ENCODE data around the gene SMS.
A peak's percentile ranks its signal among the peaks of the same experiment; 100 is the strongest.

DNA sequence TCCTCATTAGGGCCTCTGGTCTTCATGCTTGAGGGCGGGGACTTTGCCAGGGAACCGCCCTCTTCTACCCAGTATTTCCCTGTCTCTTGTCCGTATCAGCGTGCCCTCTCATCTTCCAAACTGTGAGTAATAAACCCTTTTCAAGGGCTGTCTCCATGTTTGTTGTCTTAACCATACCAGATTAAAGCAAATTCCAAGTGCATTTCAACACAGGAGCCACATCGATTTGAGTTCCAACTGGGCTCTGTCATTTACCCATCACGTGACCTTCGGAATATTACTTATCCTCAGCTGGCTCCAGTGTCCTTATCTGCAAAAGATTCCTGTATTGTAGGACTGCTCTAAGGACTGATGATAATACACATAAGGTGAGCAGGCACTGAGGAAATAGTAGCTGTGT lies 85.2 kb downstream of the SMS start:
- TF ChIP-seq FOXK1 (CRISPR knock-in tag; IDR thresholded peaks at IDR 0.05; ENCODE audit: borderline replicate concordance, low read depth) (no peak), CEBPB (IDR thresholded peaks at IDR 0.05; ENCODE audit: borderline replicate concordance, low read depth, low read length) (0 out of 2 replicates have a peak, but pooled peaks have one; percentile 32)

All from HepG2 (cell line).